PC-3 (cell line): Measurements from ENCODE around the gene LRRC59.

Source experiments
- CTCF ChIP-seq: fragments of 300-600 bp; sonication (generic); conservative IDR thresholded peaks from 2 replicates; pipeline ENCODE4 v1.5.1; 2017; ENCODE audit warnings: antibody characterized with exemption, low read depth, mild to moderate bottlenecking, low read length
- EZH2phosphoT487 ChIP-seq: fragments of 300-600 bp; sonication (generic); IDR thresholded peaks from 2 replicates; pipeline ENCODE4 v1.6.1; 2018; ENCODE audit warnings: mild to moderate bottlenecking, antibody characterized with exemption, low read length, borderline replicate concordance

GRCh38 chr17:50359998-50360461 lies 37.3 kb downstream of the LRRC59 start:
- TF ChIP-seq CTCF = no peak
- no peak for TF ChIP-seq EZH2phosphoT487
